ENCODE measurements around the gene ERG.

DNA sequence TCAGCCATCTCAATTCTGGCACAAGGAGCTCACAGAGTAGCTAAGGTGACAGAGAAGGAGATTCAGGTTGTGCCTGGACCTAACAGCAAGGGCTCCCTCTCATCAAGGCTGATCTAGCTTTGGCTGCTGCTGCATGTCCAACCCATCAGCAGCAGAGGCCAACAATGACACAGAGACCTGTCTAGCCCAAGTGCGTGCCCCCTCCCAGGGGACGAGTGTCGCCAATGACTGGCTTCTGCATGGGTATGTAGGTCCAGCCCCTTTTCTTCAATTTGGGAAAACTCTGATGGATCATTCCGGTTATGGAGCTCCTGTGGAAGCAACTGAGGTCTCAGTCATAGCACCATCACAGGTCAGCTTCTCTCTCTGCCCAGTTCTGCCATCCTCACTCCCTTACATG, 158.1 kb downstream of the ERG start:
- TF ChIP-seq, protein P1, sequence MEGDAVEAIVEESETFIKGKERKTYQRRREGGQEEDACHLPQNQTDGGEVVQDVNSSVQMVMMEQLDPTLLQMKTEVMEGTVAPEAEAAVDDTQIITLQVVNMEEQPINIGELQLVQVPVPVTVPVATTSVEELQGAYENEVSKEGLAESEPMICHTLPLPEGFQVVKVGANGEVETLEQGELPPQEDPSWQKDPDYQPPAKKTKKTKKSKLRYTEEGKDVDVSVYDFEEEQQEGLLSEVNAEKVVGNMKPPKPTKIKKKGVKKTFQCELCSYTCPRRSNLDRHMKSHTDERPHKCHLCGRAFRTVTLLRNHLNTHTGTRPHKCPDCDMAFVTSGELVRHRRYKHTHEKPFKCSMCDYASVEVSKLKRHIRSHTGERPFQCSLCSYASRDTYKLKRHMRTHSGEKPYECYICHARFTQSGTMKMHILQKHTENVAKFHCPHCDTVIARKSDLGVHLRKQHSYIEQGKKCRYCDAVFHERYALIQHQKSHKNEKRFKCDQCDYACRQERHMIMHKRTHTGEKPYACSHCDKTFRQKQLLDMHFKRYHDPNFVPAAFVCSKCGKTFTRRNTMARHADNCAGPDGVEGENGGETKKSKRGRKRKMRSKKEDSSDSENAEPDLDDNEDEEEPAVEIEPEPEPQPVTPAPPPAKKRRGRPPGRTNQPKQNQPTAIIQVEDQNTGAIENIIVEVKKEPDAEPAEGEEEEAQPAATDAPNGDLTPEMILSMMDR (IDR thresholded peaks at IDR 0.05): no peak
- TF ChIP-seq POLR2A (IDR thresholded peaks at IDR 0.05): no peak

All from heart left ventricle (tissue), 13 donors.